RWPE2 (cell line): Measurements from ENCODE around the gene ELP1.
A peak's percentile ranks its signal among the peaks of the same experiment; 100 is the strongest.

ENCODE experiments used
- ATAC-seq: fragments of 200-7000 bp; cut with Tn5 transposase; 3 replicates; pipeline ENCODE4 v1.9.1; 2021; ENCODE audit warnings: low read depth
- DNase-seq: peaks from one replicate; pipeline ENCODE4 v3.0.0-alpha.2; 2020; ENCODE audit warnings: low spot score
- H3K27ac ChIP-seq: fragments of 450-650 bp; 2 replicates; pipeline ENCODE4 v1.5.1; 2017; ENCODE audit warnings: mild to moderate bottlenecking; ENCODE audit not compliant: poor library complexity, severe bottlenecking
- H3K27me3 ChIP-seq: fragments of 250-450 bp; sonication (Bioruptor Pico); 2 replicates; pipeline ENCODE4 v1.5.1; 2021; ENCODE audit warnings: mild to moderate bottlenecking, moderate library complexity; ENCODE audit not compliant: insufficient read depth, poor library complexity, severe bottlenecking
- H3K36me3 ChIP-seq: fragments of 250-450 bp; sonication (Bioruptor Pico); 2 replicates; pipeline ENCODE4 v1.5.1; 2020; ENCODE audit warnings: low read depth, mild to moderate bottlenecking, moderate library complexity
- H3K4me1 ChIP-seq: fragments of 250-450 bp; sonication (Bioruptor Pico); 2 replicates; pipeline ENCODE4 v1.5.1; 2021; ENCODE audit warnings: mild to moderate bottlenecking, moderate library complexity; ENCODE audit not compliant: insufficient read depth, poor library complexity, severe bottlenecking
- H3K4me3 ChIP-seq: fragments of 250-450 bp; sonication (Bioruptor Pico); 2 replicates; pipeline ENCODE4 v1.5.1; 2021; ENCODE audit warnings: mild to moderate bottlenecking, moderate library complexity; ENCODE audit not compliant: severe bottlenecking
- H3K9me3 ChIP-seq: fragments of 250-450 bp; sonication (Bioruptor Pico); 2 replicates; pipeline ENCODE4 v1.5.1; 2021; ENCODE audit warnings: mild to moderate bottlenecking, moderate library complexity; ENCODE audit not compliant: severe bottlenecking
- CTCF ChIP-seq: fragments of 450-650 bp; IDR thresholded peaks from one replicate; pipeline ENCODE4 v1.5.1; 2017; ENCODE audit warnings: mild to moderate bottlenecking, moderate library complexity; ENCODE audit not compliant: poor library complexity, severe bottlenecking

The ELP1 gene

GRCh38 chr9:108960331-108960730 is 26.4 kb upstream of the ELP1 start:
- TF ChIP-seq CTCF, result no peak
- H3K4me1 ChIP-seq, result no peaks in the 10 kb centered on the region
- H3K27me3 ChIP-seq, result no peaks in the 10 kb centered on the region
- H3K27ac ChIP-seq, result no peak overlapping the region
- H3K9me3 ChIP-seq, result no peaks in the 10 kb centered on the region
- DNase-seq (no peak), ATAC-seq (no peak)
- peaks cover 53% of the 10 kb centered on the region for H3K36me3 ChIP-seq
- no peak overlapping the region for H3K4me3 ChIP-seq

DNA sequence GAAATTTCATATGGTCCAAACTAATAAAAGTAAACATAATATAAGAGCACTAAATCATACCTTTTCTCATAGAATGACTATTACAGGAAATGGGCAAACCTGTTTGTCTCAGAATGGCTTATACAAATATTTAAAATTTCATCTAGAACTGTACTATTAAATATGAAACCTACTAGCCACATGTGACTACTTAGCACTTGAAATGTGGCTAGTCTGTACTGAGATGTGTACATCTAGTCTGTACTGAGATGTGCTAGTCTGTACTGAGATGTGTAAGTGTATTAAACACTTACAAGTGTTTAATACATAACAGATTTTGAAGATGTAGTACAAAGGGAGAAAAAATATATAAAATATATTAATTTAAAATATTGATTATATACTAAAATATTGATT is 22.7 kb upstream of the ELP1 start:
- no peak overlapping the region for H3K27ac ChIP-seq
- no peak for ATAC-seq
- H3K9me3 ChIP-seq, result no peaks in the 10 kb centered on the region
- no peak for TF ChIP-seq CTCF
- peaks cover 48% of the 10 kb centered on the region for H3K36me3 ChIP-seq
- no peaks in the 10 kb centered on the region for H3K27me3 ChIP-seq
- H3K4me1 ChIP-seq, result no peaks in the 10 kb centered on the region
- DNase-seq, result no peak
- no peak overlapping the region for H3K4me3 ChIP-seq

GRCh38 chr9:108956022-108956630 is 22.2 kb upstream of the ELP1 start:
- ATAC-seq, result no peak
- H3K9me3 ChIP-seq, result no peaks in the 10 kb centered on the region
- DNase-seq, result no peak

GRCh38 chr9:108953983-108954574 is 20.2 kb upstream of the ELP1 start:
- peaks cover 59% of the 10 kb centered on the region for H3K36me3 ChIP-seq
- peak; percentile 82 for TF ChIP-seq CTCF
- DNase-seq (no peak), ATAC-seq (peak; percentile 35; the same call in 1 of the 3 replicates)
- no peak overlapping the region for H3K27ac ChIP-seq
- no peaks in the 10 kb centered on the region for H3K9me3 ChIP-seq
- H3K4me1 ChIP-seq, result no peaks in the 10 kb centered on the region
- H3K4me3 ChIP-seq, result no peak overlapping the region
- no peaks in the 10 kb centered on the region for H3K27me3 ChIP-seq

More at GRCh38 chr9:108956022-108956630, 22.2 kb upstream of the ELP1 start:
- H3K27me3 ChIP-seq, result no peaks in the 10 kb centered on the region
- no peak for TF ChIP-seq CTCF
- no peaks in the 10 kb centered on the region for H3K4me1 ChIP-seq
- H3K36me3 ChIP-seq, result peaks cover 48% of the 10 kb centered on the region
- H3K4me3 ChIP-seq, result no peak overlapping the region
- H3K27ac ChIP-seq, result no peak overlapping the region

- peaks cover 70% of the 10 kb centered on the region for H3K36me3 ChIP-seq
- H3K4me1 ChIP-seq, result no peaks in the 10 kb centered on the region
- no peak for TF ChIP-seq CTCF
- no peaks in the 10 kb centered on the region for H3K27me3 ChIP-seq
- ATAC-seq, result 0 out of 3 replicates have a peak, but pooled peaks have one; percentile 45
- no peak overlapping the region for H3K4me3 ChIP-seq
- no peaks in the 10 kb centered on the region for H3K9me3 ChIP-seq
- no peak for DNase-seq
- no peak overlapping the region for H3K27ac ChIP-seq
These were observed 17.7 kb upstream of the ELP1 start for GRCh38 chr9:108951578-108951977.
